LNCaP clone FGC (cell line): ENCODE results near the gene VILL.

ENCODE experiments used
- DNase-seq: peaks from one replicate; pipeline ENCODE4 v3.0.0-alpha.2; 2011; ENCODE audit warnings: low read depth
- H3K4me3 ChIP-seq: 2 replicates; pipeline ENCODE4 v1.5.1; 2011; ENCODE audit warnings: mild to moderate bottlenecking, low read depth, low read length, control low read depth
- CTCF ChIP-seq: IDR thresholded peaks from 2 replicates; pipeline ENCODE4 v1.5.1; 2012; ENCODE audit warnings: mild to moderate bottlenecking; ENCODE audit not compliant: control insufficient read depth, insufficient read depth; ENCODE audit errors: extremely low read depth

VILL gene

GRCh38 chr3:38015984-38016383, 25.4 kb downstream of the VILL start:
- no peak overlapping the region for H3K4me3 ChIP-seq
- no peak for TF ChIP-seq CTCF
- no peak for DNase-seq

DNA sequence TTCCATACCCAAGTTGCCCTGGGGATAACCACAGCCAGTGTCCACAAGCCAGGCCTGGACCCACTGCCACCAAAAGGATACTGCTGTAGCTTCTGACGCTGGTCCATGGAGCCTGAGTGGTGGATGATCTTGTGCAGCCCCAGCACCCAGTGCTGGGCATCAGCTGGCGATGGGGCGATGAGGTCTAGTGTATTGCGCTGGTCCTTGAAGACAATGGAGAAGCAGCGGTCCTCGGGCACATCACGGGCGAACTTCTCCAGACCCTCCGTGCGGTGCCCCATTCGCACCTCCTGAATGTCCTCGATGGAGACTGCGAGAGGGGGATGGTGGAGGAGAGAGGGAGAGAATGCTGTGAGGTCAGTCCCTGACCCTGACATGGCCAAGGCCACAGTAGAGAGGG, 25.8 kb downstream of the VILL start:
- no peak overlapping the region for H3K4me3 ChIP-seq
- no peak for TF ChIP-seq CTCF
- no peak for DNase-seq

DNA sequence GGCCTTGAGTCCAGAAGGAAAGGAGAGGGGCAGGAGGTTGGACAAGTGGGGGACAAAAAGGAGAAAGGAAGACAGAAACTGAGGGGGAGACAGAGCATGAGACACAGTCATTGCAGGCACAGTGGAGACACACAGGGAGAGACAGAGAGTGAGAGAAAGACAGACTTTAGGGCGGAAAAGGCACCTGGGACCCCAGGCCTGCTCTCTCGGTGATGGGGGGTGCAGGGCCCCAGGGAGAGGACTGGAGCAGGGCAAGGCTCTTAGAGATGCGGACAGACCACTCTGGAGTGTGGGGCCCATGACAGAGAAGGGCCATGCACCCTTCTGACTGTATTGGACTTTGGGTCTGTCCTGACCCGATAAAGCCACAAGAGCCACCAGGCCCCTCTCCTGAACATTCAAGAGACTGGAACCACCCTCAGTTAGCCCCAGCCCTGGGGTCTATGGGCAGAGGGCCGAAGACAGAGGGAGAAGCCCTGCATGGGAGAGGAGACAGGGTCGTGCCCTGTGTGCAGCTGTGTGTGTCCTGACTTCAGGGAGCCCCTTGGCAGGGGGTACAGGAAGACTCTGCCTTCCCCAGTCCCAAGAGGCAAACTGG, 26.4 kb downstream of the VILL start:
- no peak overlapping the region for H3K4me3 ChIP-seq
- DNase-seq: no peak
- no peak for TF ChIP-seq CTCF

GRCh38 chr3:38017445-38018295, 27.1 kb downstream of the VILL start:
- no peak overlapping the region for H3K4me3 ChIP-seq
- TF ChIP-seq CTCF: no peak
- DNase-seq: no peak

DNA sequence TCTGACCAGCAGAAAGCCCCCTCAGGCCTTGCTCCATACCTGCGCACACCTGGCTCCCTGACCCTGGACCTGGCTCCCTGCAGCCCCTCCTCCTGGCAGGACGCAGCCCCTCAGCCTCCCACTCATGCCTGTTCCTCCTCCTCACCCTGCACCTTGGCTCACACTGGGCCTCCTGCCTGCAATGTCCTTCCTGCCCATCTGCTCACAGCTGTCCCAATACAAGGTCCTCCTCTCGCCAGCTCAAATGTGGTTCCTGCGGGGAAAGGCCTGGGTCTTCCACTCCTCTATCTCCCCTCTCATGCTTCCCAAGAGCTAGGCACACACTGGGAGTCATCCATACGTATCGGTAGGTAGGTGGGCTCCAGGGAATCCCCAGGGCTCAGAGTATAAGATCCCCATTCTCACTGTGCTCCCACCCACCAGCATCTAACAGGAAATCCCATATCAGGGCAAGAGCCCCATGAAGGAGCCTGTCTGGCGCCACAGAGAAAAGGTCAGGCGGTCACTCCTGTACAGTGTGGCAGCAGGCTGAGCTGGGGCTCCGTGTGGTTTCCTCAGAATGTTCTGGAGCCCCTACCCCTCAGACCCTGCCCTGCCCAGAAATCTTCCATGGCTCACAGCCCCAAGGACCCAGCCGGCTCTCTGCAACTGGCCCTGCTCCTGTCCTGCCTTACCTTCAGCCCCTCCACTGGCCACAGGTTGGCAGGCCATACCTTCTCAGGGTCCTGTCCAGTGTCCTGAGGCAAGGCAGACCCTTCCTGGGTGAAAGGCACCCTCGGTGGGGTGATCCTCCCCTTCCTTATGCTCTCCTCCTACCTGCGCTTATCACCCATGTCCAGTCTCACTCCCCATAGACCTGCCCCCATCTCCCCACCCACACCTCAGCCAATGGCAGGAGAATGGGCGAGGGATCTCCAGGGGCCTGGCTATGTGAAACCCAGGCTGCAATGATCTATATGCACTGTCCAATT, 28.0 kb downstream of the VILL start:
- H3K4me3 ChIP-seq: no peak overlapping the region
- TF ChIP-seq CTCF: no peak
- DNase-seq: no peak

GRCh38 chr3:38019658-38020341, 29.2 kb downstream of the VILL start:
- TF ChIP-seq CTCF: no peak
- DNase-seq: no peak
- no peak overlapping the region for H3K4me3 ChIP-seq
